Dendritic cell treated with granulocyte-macrophage colony-stimulating factor and Interleukin-4, amounts not matched to agents 40 ng/mL and 50 ng/mL, for 4 days (primary cell): Measurements from ENCODE around the gene TTC7B.
A peak's percentile ranks its signal among the peaks of the same experiment; 100 is the strongest.
"Not testable (repeated sequence)": the region's sequence is repeated elsewhere in the genome, so short reads cannot be mapped to it uniquely, and the experiment has no call there.

Source experiments
- H3K27ac Mint-ChIP-seq: one replicate; pipeline ENCODE4 v1.8.0; 2022; ENCODE audit warnings: mild to moderate bottlenecking, mixed read lengths
- H3K27me3 Mint-ChIP-seq: one replicate; pipeline ENCODE4 v1.8.0; 2022; ENCODE audit warnings: mild to moderate bottlenecking, mixed read lengths
- H3K36me3 Mint-ChIP-seq: one replicate; pipeline ENCODE4 v1.8.0; 2022; ENCODE audit warnings: low read depth, mixed read lengths
- H3K4me1 Mint-ChIP-seq: one replicate; pipeline ENCODE4 v1.8.0; 2022; ENCODE audit warnings: low read depth, mixed read lengths
- H3K4me3 Mint-ChIP-seq: one replicate; pipeline ENCODE4 v1.8.0; 2022; ENCODE audit warnings: mild to moderate bottlenecking, moderate library complexity, mixed read lengths
- H3K9me3 Mint-ChIP-seq: one replicate; pipeline ENCODE4 v1.8.0; 2022; ENCODE audit warnings: mixed read lengths
- intact Hi-C: fragments of 100-400 bp; cut with micrococcal nuclease; formaldehyde crosslinking; loops from one replicate; pipeline ENCODE4 v1.15.0; 2022

Gene TTC7B

DNA sequence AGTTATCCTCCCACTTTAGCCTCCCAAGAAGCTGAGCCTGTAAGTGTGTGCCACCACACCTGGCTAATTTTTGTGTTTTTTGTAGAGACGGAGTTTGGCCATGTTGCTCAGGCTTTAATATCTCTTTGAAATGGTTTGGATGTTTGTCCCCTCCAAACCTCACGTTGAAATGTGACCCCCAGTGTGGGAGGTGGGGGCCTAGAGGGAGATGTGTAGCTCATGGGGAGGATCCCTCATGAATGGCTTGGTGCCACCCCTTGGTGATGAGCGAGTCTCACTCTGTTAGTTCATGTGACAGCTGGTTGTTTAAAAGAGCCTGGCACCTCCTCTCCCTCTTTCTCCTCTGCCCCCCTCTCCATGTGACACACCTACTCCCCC lies 23.6 kb upstream of the TTC7B start:
- no peak overlapping the region for H3K4me3 Mint-ChIP-seq
- intact Hi-C loops, result no loop called here
- H3K4me1 Mint-ChIP-seq, result peaks cover 30% of the 10 kb centered on the region

GRCh38 chr14:90839024-90839888 lies 23.0 kb upstream of the TTC7B start:
- H3K4me1 Mint-ChIP-seq, result peaks cover 30% of the 10 kb centered on the region
- no peaks in the 10 kb centered on the region for H3K36me3 Mint-ChIP-seq
- H3K27ac Mint-ChIP-seq, result peak overlapping the region; percentile 55
- H3K4me3 Mint-ChIP-seq, result no peak overlapping the region
- no peaks in the 10 kb centered on the region for H3K9me3 Mint-ChIP-seq
- intact Hi-C loops, result no loop called here
- H3K27me3 Mint-ChIP-seq, result peaks cover 5% of the 10 kb centered on the region

More for the DNA sequence above, 23.6 kb upstream of the TTC7B start:
- Mint-ChIP-seq H3K27me3 (peaks cover 5% of the 10 kb centered on the region), H3K27ac (peak overlapping the region; percentile 55), H3K36me3 (no peaks in the 10 kb centered on the region), H3K9me3 (no peaks in the 10 kb centered on the region)

GRCh38 chr14:90838531-90838930 lies 22.3 kb upstream of the TTC7B start:
- Mint-ChIP-seq H3K4me1 (peaks cover 30% of the 10 kb centered on the region), H3K27ac (peak overlapping the region; percentile 55)
- H3K4me3 Mint-ChIP-seq, H3K9me3 Mint-ChIP-seq, H3K36me3 Mint-ChIP-seq, intact Hi-C loops, H3K27me3 Mint-ChIP-seq: not testable (repeated sequence)

GRCh38 chr14:90837355-90837754 lies 21.1 kb upstream of the TTC7B start:
- H3K27me3 Mint-ChIP-seq, result peaks cover 5% of the 10 kb centered on the region

GRCh38 chr14:90836692-90837063 lies 20.4 kb upstream of the TTC7B start:
- H3K4me1 Mint-ChIP-seq, result peaks cover 24% of the 10 kb centered on the region
- H3K36me3 Mint-ChIP-seq, result no peaks in the 10 kb centered on the region
- intact Hi-C loops, result no loop called here
- H3K9me3 Mint-ChIP-seq, result no peaks in the 10 kb centered on the region
- peak overlapping the region; percentile 83 for H3K27ac Mint-ChIP-seq
- H3K4me3 Mint-ChIP-seq, result no peak overlapping the region
- peaks cover 6% of the 10 kb centered on the region for H3K27me3 Mint-ChIP-seq

More at GRCh38 chr14:90837355-90837754, 21.1 kb upstream of the TTC7B start:
- H3K4me3 Mint-ChIP-seq, result no peak overlapping the region
- H3K9me3 Mint-ChIP-seq, result no peaks in the 10 kb centered on the region
- H3K36me3 Mint-ChIP-seq, result no peaks in the 10 kb centered on the region
- intact Hi-C loops, result no loop called here
- H3K27ac Mint-ChIP-seq, result no peak overlapping the region
- peaks cover 24% of the 10 kb centered on the region for H3K4me1 Mint-ChIP-seq

- no peaks in the 10 kb centered on the region for H3K36me3 Mint-ChIP-seq
- H3K27ac Mint-ChIP-seq, result peak overlapping the region; percentile 43
- H3K4me1 Mint-ChIP-seq, result peaks cover 40% of the 10 kb centered on the region
- H3K4me3 Mint-ChIP-seq, result no peak overlapping the region
- no peaks in the 10 kb centered on the region for H3K9me3 Mint-ChIP-seq
- intact Hi-C loops, result no loop called here
- peaks cover 15% of the 10 kb centered on the region for H3K27me3 Mint-ChIP-seq
Observed at GRCh38 chr14:90831821-90832220, 15.6 kb upstream of the TTC7B start.

DNA sequence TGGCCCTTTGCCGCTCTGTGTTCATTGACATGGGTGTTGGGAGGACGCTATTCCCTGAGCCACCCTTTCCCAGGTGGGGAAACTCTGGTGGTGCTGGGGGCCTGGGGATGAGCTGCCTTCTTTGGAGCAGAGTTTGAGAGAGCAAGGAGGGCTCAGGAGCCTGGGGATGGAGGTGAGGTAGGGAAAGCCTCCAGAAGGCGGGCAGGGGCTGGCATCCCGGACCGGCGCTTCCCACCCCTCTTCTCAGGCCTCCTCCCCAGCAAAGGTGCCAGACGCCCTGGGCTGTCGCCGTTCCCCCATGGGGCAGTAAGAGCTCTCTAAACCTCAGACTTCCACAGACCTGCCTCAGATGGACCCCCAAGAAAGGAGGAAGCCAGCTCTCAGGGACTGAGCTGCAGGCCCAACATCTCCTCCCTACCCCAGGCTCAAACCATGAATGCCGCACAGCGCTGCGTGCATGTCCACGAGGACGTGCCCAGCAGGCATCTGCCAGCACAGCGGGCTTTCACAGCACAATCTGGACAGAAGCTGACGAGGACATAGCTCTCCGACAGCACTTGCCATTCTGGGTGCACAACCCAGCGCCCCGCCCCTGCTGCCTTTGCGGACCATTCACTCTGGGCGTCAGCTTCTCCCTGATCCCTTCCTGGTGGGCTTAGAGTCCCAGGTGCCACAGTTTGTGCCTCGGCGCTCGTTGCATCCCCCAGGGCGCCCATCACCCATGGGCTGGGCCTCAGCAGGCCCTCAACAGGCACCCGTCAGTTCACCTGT lies 14.9 kb upstream of the TTC7B start:
- no peak overlapping the region for H3K4me3 Mint-ChIP-seq
- H3K4me1 Mint-ChIP-seq, result peaks cover 33% of the 10 kb centered on the region
- H3K36me3 Mint-ChIP-seq, result no peaks in the 10 kb centered on the region
- intact Hi-C loops, result no loop called here
- peaks cover 15% of the 10 kb centered on the region for H3K27me3 Mint-ChIP-seq
- H3K27ac Mint-ChIP-seq, result peak overlapping the region; percentile 43
- H3K9me3 Mint-ChIP-seq, result no peaks in the 10 kb centered on the region

- Mint-ChIP-seq H3K27me3 (peaks cover 19% of the 10 kb centered on the region), H3K9me3 (peaks cover 6% of the 10 kb centered on the region), H3K36me3 (no peaks in the 10 kb centered on the region), H3K4me1 (peaks cover 28% of the 10 kb centered on the region), H3K4me3 (no peak overlapping the region), H3K27ac (peak overlapping the region; percentile 95)
- intact Hi-C loops, result loop anchor here (5.0 kb wide), 1 partner anchor 72 kb away; no protein-coding TSS in a partner anchor
Observed at GRCh38 chr14:90829677-90830076, 13.4 kb upstream of the TTC7B start.

- peaks cover 19% of the 10 kb centered on the region for H3K27me3 Mint-ChIP-seq
Observed at GRCh38 chr14:90828642-90829487, 12.6 kb upstream of the TTC7B start.

DNA sequence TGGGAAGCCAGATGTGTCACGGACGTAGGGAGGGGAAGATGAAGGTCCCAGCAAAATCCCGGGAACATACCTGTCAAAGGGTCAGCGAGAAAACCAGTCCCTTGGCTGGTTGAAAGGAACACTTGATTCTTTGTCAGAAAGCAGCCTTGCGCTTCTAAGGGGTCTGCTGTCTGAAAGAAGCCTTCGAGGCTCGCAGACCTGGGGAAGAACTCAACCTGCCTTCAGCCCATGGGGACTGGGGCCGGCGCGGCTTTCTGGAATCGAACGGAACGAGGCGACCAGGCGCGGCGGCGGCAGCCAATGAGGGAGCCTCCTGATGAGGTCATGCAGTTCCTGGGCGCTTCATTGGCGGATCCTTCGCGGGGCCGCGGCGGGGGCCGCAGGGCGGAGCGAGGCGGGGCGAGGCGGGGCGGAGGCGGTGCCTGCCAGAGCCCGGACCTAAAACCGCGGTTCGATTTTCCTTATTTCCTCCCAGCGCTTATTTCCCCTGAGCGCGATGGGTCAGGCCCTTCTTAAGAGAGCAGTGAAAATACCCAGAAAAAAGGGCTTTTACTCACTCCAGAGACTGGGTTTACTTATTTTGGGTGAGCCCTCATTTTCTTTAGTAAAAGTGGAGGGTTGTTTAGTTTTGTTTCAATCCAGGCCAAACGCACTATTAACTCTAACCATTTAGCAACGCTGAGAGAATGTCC lies 11.8 kb upstream of the TTC7B start:
- peaks cover 28% of the 10 kb centered on the region for H3K4me1 Mint-ChIP-seq

More at GRCh38 chr14:90828642-90829487, 12.6 kb upstream of the TTC7B start:
- peaks cover 14% of the 10 kb centered on the region for H3K9me3 Mint-ChIP-seq
- peak overlapping the region; percentile 55 for H3K4me3 Mint-ChIP-seq
- intact Hi-C loops, result loop anchor here (5.0 kb wide), 1 partner anchor 72 kb away; no protein-coding TSS in a partner anchor
- peaks cover 28% of the 10 kb centered on the region for H3K4me1 Mint-ChIP-seq
- peaks cover 6% of the 10 kb centered on the region for H3K36me3 Mint-ChIP-seq
- peak overlapping the region; percentile 95 for H3K27ac Mint-ChIP-seq

DNA sequence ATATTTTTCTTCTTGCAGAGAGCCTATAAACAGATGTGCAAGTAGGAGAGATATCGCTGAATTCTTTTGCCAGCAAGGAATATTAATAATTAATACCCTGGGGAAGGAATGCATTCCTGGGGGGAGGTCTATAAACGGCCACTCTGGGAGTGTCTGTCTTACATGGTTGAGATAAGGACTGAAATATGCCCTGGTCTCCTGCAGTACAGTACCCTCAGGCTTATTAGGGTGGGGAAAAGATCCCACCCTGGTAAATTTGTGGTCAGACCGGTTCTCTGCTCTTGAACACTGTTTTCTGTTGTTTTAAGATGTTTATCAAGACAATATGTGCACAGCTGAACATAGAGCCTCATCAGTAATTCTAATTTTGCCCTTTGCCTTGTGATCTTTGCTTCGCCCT lies 7.3 kb upstream of the TTC7B start:
- Mint-ChIP-seq H3K27me3 (peaks cover 18% of the 10 kb centered on the region), H3K4me1 (peaks cover 13% of the 10 kb centered on the region), H3K9me3 (peaks cover 22% of the 10 kb centered on the region)
- H3K36me3 Mint-ChIP-seq, intact Hi-C loops, H3K27ac Mint-ChIP-seq, H3K4me3 Mint-ChIP-seq: not testable (repeated sequence)

More for the DNA sequence above, 11.8 kb upstream of the TTC7B start:
- peaks cover 6% of the 10 kb centered on the region for H3K36me3 Mint-ChIP-seq
- peak overlapping the region; percentile 95 for H3K27ac Mint-ChIP-seq
- H3K27me3 Mint-ChIP-seq, result peaks cover 19% of the 10 kb centered on the region
- intact Hi-C loops, result loop anchor here (5.0 kb wide), 1 partner anchor 71 kb away; no protein-coding TSS in a partner anchor
- peaks cover 22% of the 10 kb centered on the region for H3K9me3 Mint-ChIP-seq
- H3K4me3 Mint-ChIP-seq, result peak overlapping the region; percentile 63

GRCh38 chr14:90820958-90821357 lies 4.7 kb upstream of the TTC7B start:
- H3K36me3 Mint-ChIP-seq, result peaks cover 6% of the 10 kb centered on the region
- H3K9me3 Mint-ChIP-seq, result peaks cover 22% of the 10 kb centered on the region
- H3K4me1 Mint-ChIP-seq, result peaks cover 5% of the 10 kb centered on the region
- no peak overlapping the region for H3K27ac Mint-ChIP-seq
- peaks cover 21% of the 10 kb centered on the region for H3K27me3 Mint-ChIP-seq
- no peak overlapping the region for H3K4me3 Mint-ChIP-seq
- intact Hi-C loops, result no loop called here
